Upper lobe of left lung (tissue), 6 donors: Measurements from ENCODE around the gene ERICH2. TPM values are rescaled to one million over a fixed set of nuclear protein-coding genes. Genes with fewer than 3 reads are reported as not detected.
A peak's percentile ranks its signal among the peaks of the same experiment; 100 is the strongest.
"Not testable (repeated sequence)": the region's sequence is repeated elsewhere in the genome, so short reads cannot be mapped to it uniquely, and the experiment has no call there.

ENCODE experiments used
- ATAC-seq, 2 donors: fragments of 200-7000 bp; cut with Tn5 transposase; one replicate each; pipeline ENCODE4 v1.9.1; 2022; ENCODE audit warnings: mild to moderate bottlenecking in 2 of 2, moderate library complexity in 2 of 2; ENCODE audit not compliant: low FRiP score in 2 of 2
- DNase-seq, 2 donors: peaks; one replicate each; pipeline ENCODE4 v3.0.0-alpha.2; 2019 to 2020
- H3K27ac ChIP-seq, 4 donors: fragments of 200-600 bp; sonication (generic); one replicate each; pipeline ENCODE4 v1.5.1; 2016 to 2019
- H3K27me3 ChIP-seq, 4 donors: fragments of 200-600 bp; sonication (generic); one replicate each; pipeline ENCODE4 v1.5.1; 2017 to 2019
- H3K36me3 ChIP-seq, 4 donors: fragments of 200-600 bp; sonication (generic); one replicate each; pipeline ENCODE4 v1.5.1; 2016 to 2019
- H3K4me1 ChIP-seq, 4 donors: fragments of 200-600 bp; sonication (generic); one replicate each; pipeline ENCODE4 v1.5.1; 2018 to 2019
- H3K4me3 ChIP-seq, 4 donors: fragments of 200-600 bp; sonication (generic); one replicate each; pipeline ENCODE4 v1.5.1; 2017 to 2019; ENCODE audit warnings: mild to moderate bottlenecking in 2 of 4, moderate library complexity in 1 of 4
- H3K9me3 ChIP-seq, 4 donors: fragments of 200-600 bp; sonication (generic); one replicate each; pipeline ENCODE4 v1.5.1; 2018 to 2019
- CTCF ChIP-seq, 6 experiments: fragments of 450-650 bp in 4 of 6; fragments of 200-600 bp in 2 of 6; sonication (generic) in 2 of 6; IDR thresholded peaks; one replicate each; pipeline ENCODE4 v1.5.1; 2016 to 2019; ENCODE audit warnings: antibody characterized with exemption in 6 of 6
- EP300 ChIP-seq, 4 donors: sonication (generic); formaldehyde crosslinking; IDR thresholded peaks; one replicate each; pipeline ENCODE4 v1.5.1; 2017; ENCODE audit warnings: antibody characterized with exemption in 4 of 4, control low read depth in 2 of 4
- POLR2A ChIP-seq, 4 donors: fragments of 450-650 bp; IDR thresholded peaks; one replicate each; pipeline ENCODE4 v1.5.1; 2016 to 2017; ENCODE audit warnings: antibody characterized with exemption in 4 of 4, mild to moderate bottlenecking in 2 of 4
- POLR2AphosphoS5 ChIP-seq, 2 donors: sonication (generic); formaldehyde crosslinking; IDR thresholded peaks; one replicate each; pipeline ENCODE4 v1.5.1; 2017; ENCODE audit warnings: antibody characterized with exemption in 2 of 2
- WGBS, 2 donors: methylation state at CpG; one replicate each; pipeline ENCODE4 v1.1.5; 2017 to 2018; 5-methylcytosine and 5-hydroxymethylcytosine counted together
- total RNA-seq, 6 donors: library from RNA; depleted of rRNA in 4 of 6; stranded (reverse); fragments of >200 nt in 4 of 6; gene quantifications; one replicate each; pipeline versions ENCODE4 v1.1.0 to v1.2.1, GENCODE V29; 2016 to 2021
- donor health status: DM: no; HTN: no; CAD: no; lungs with moderate emphysema.
- donor health status: DM: no; HTN: yes; CAD: no; lungs with severe emphysema.

Gene ERICH2
- total RNA-seq, 6 donors from 2014 or later: 1.6 to 19.7 (median 4.3) TPM

DNA sequence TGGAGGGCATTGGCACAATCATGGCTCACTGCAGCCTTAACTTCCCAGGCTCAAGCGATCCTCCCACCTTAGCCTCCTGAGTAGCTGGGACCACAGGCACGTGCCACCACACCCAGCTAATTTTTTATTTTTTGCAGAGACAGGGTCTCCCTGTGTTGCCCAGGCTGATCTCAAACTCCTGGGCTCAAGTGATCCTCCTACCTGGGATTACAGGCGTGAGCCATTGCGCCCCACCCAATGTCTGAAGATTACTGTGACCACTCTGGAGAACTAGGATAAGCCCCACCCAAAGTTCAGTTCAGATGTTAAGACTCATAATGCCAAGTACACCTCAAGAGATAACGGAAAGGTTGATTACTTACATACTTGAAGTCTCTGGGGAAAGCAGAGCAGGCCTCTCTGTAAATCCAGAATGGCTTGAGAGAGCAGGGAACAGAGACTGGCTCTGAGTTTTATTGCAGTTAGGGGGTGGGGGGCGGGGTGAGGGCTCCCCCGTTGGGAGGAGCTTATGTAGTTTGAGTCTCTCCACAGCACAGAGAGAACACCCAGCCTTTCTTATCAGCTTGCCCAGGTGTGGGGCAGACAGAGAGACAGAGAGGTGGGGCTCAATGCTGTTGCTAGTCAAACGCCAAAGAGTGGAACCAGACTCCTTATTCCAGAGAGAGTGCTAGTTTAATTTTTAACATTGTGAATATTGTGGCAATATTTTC is 26.5 kb upstream of the ERICH2 start:
- peak overlapping the region in 3 of 4 donors; percentile 66 to 72 (median 68) for H3K27ac ChIP-seq
- ATAC-seq: peak; percentile 11 to 72
- no peaks in the 10 kb centered on the region for H3K36me3 ChIP-seq
- H3K4me3 ChIP-seq: peak overlapping the region in 3 of 4 donors; percentile 10 to 36 (median 15)
- H3K9me3 ChIP-seq: no peaks in the 10 kb centered on the region
- TF ChIP-seq EP300 (IDR thresholded peaks at IDR 0.05): no peak
- peak in 1 of 4 donors; percentile 61 for TF ChIP-seq POLR2A (IDR thresholded peaks at IDR 0.05)
- H3K4me1 ChIP-seq: peaks cover 0 to 7% (median 0%) of the 10 kb centered on the region in 4 donors
- H3K27me3 ChIP-seq: no peaks in the 10 kb centered on the region
- WGBS, 2 donors: 50 to 62% methylated on average over 8 of the region's 8 CpGs
- DNase-seq: peak in 1 of 2 donors; percentile 28

GRCh38 chr2:170744248-170745002 is 25.8 kb upstream of the ERICH2 start:
- H3K4me1 ChIP-seq: peaks cover 0 to 6% (median 0%) of the 10 kb centered on the region in 4 donors
- H3K36me3 ChIP-seq: no peaks in the 10 kb centered on the region
- ATAC-seq (peak; percentile 31 to 55), DNase-seq (peak in 1 of 2 donors; percentile 82)
- no peaks in the 10 kb centered on the region for H3K9me3 ChIP-seq
- peak in 1 of 2 donors; percentile 48 for TF ChIP-seq POLR2AphosphoS5 (IDR thresholded peaks at IDR 0.05)
- TF ChIP-seq CTCF (IDR thresholded peaks at IDR 0.05): no peak
- TF ChIP-seq EP300 (IDR thresholded peaks at IDR 0.05): peak in 1 of 4 donors; percentile 66
- no peaks in the 10 kb centered on the region for H3K27me3 ChIP-seq
- H3K27ac ChIP-seq: peak overlapping the region in 3 of 4 donors; percentile 66 to 72 (median 68)
- peak overlapping the region in 2 of 4 donors; percentile 10 to 36 for H3K4me3 ChIP-seq
- WGBS, 2 donors: 49 to 60% methylated on average over 14 of the region's 14 CpGs

GRCh38 chr2:170745305-170745704 is 24.9 kb upstream of the ERICH2 start:
- no peaks in the 10 kb centered on the region for H3K27me3 ChIP-seq
- H3K4me3 ChIP-seq: no peak overlapping the region
- no peaks in the 10 kb centered on the region for H3K4me1 ChIP-seq
- H3K36me3 ChIP-seq: no peaks in the 10 kb centered on the region
- no peak for TF ChIP-seq CTCF (IDR thresholded peaks at IDR 0.05)
- TF ChIP-seq POLR2AphosphoS5 (IDR thresholded peaks at IDR 0.05): no peak
- TF ChIP-seq EP300 (IDR thresholded peaks at IDR 0.05): no peak
- TF ChIP-seq POLR2A (IDR thresholded peaks at IDR 0.05): no peak
- ATAC-seq: no peak
- no peaks in the 10 kb centered on the region for H3K9me3 ChIP-seq
- 27 to 55% methylated on average over 6 of the region's 6 CpGs for WGBS, 2 donors
- DNase-seq: no peak
- peak overlapping the region in 1 of 4 donors; percentile 72 for H3K27ac ChIP-seq

GRCh38 chr2:170747921-170748320 is 22.3 kb upstream of the ERICH2 start:
- H3K36me3 ChIP-seq: no peaks in the 10 kb centered on the region
- no peak for DNase-seq
- H3K4me3 ChIP-seq: no peak overlapping the region
- 69 to 71% methylated on average over 4 of the region's 4 CpGs for WGBS, 2 donors
- no peaks in the 10 kb centered on the region for H3K9me3 ChIP-seq
- H3K4me1 ChIP-seq: no peaks in the 10 kb centered on the region
- ATAC-seq: no peak
- TF ChIP-seq POLR2A (IDR thresholded peaks at IDR 0.05) (no peak), CTCF (IDR thresholded peaks at IDR 0.05) (no peak), POLR2AphosphoS5 (IDR thresholded peaks at IDR 0.05) (no peak), EP300 (IDR thresholded peaks at IDR 0.05) (no peak)
- H3K27me3 ChIP-seq: no peaks in the 10 kb centered on the region
- H3K27ac ChIP-seq: no peak overlapping the region

GRCh38 chr2:170751555-170751954 is 18.6 kb upstream of the ERICH2 start:
- not testable (repeated sequence) for H3K36me3 ChIP-seq, H3K4me1 ChIP-seq, H3K27ac ChIP-seq, H3K4me3 ChIP-seq, H3K9me3 ChIP-seq, H3K27me3 ChIP-seq
- ATAC-seq (peak in 1 of 2 donors; percentile 50), DNase-seq (peak in 1 of 2 donors; percentile 32)
- WGBS, 2 donors: 89 to 91% methylated on average over 12 of the region's 12 CpGs
